Epithelial cell of proximal tubule (primary cell): ENCODE results near the gene TUT4. TPM values are rescaled to one million over a fixed set of nuclear protein-coding genes. Genes with fewer than 3 reads are reported as not detected.

Experiments used
- DNase-seq: peaks from one replicate; pipeline ENCODE4 v3.0.0-alpha.2; 2011; ENCODE audit warnings: low read depth
- H3K4me3 ChIP-seq: 2 replicates; pipeline ENCODE4 v1.5.1; 2011; ENCODE audit warnings: low read depth, mild to moderate bottlenecking, low read length
- CTCF ChIP-seq: conservative IDR thresholded peaks from 2 replicates; pipeline ENCODE4 v1.5.1; 2012; ENCODE audit warnings: low read depth, mild to moderate bottlenecking, low read length
- total RNA-seq: library from RNA; depleted of rRNA; stranded (reverse); fragments of >200 nt; gene quantifications from 2 replicates; pipeline ENCODE4 v1.2.3, GENCODE V29; 2015

The TUT4 gene
- total RNA-seq, 1 donor from 2014 or later: 18.7 TPM

GRCh38 chr1:52436817-52437216, 116.1 kb downstream of the TUT4 start:
- no peak overlapping the region for H3K4me3 ChIP-seq
- TF ChIP-seq CTCF: no peak
- DNase-seq: no peak

DNA sequence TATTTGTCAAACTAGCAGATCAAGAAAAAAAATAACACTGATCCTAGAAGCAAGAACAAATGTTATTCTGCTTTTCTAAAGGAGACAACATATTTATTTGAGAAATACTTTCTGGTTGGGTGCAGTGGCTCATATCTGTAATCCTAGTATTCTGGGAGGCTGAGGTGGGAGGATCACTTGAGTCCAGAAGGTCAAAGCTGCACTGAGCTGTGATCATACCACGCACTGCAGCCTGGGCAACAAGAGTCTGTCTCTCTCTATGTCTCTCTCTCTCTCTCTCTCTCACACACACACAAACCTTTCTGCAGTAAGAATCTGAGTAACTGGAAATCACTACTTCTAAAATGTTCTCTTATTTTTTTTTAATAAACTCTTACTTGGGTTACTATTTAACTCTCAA, 117.2 kb downstream of the TUT4 start:
- no peak for DNase-seq
- no peak overlapping the region for H3K4me3 ChIP-seq
- no peak for TF ChIP-seq CTCF

DNA sequence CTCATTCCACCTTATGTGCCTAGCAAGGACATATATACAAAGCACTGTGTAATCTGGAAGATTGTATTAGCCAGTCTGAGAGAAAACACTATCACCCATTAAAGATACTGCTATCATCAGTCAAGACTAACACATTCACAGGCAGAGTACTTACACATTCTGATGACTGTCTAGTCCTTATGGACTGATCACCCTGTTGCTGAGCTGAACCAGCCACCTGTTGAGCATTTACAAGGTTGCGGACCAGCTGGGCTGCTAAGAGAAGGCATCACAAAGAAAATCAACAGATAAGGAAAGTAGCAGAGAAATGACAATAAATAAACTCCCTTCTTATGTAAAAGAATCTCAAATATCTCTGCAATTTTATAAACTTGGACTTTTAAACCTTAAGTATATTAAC, 117.7 kb downstream of the TUT4 start:
- no peak for TF ChIP-seq CTCF
- H3K4me3 ChIP-seq: no peak overlapping the region
- DNase-seq: no peak

DNA sequence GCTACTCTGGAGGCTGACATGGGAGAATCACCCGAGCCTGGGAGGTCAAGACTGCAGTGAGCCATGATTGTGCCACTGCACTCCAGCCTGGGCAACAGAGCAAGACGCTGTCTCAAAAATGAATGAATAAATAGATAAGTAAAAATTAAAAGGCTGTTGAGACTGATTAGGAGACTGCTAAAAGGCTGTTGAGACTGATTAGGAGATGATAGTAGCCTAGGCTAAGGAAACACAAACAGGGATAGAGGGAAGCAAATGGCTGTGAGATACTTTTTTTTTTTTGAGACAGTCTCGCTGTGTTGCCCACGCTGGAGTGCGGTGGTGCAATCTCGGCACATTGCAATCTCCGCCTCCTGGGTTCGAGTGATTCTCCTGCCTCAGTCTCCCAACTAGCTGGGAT, 120.1 kb downstream of the TUT4 start:
- DNase-seq: no peak
- H3K4me3 ChIP-seq: no peak overlapping the region
- no peak for TF ChIP-seq CTCF

- no peak for DNase-seq
- no peak overlapping the region for H3K4me3 ChIP-seq
- no peak for TF ChIP-seq CTCF
Measured at GRCh38 chr1:52427152-52427551, 125.7 kb downstream of the TUT4 start.

DNA sequence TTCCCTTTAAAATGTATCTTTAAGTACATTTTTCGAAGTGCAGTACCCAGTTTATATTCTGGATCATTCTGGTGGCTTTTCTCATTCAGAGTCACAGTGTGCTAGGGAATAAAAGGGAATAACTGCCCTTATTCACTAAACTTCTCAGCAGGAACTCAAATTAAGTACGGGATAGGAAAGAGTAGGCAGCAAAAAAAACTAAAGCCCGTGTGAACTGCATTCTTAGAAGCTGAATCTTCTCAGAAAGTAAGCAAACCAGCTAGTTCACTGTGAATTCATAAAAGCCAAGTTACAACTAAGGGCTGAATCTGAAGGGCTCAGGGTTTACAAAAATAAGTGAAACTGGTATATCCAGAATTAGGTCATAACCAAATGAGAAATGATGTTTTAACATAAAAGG, 126.5 kb downstream of the TUT4 start:
- H3K4me3 ChIP-seq: no peak overlapping the region
- no peak for TF ChIP-seq CTCF
- DNase-seq: no peak

- H3K4me3 ChIP-seq: no peak overlapping the region
- TF ChIP-seq CTCF: no peak
- no peak for DNase-seq
Measured at GRCh38 chr1:52424813-52425212, 128.1 kb downstream of the TUT4 start.
